ENCODE data around the gene EFCC1.
"Not testable (repeated sequence)": the region's sequence is repeated elsewhere in the genome, so short reads cannot be mapped to it uniquely, and the experiment has no call there.

The EFCC1 gene

DNA sequence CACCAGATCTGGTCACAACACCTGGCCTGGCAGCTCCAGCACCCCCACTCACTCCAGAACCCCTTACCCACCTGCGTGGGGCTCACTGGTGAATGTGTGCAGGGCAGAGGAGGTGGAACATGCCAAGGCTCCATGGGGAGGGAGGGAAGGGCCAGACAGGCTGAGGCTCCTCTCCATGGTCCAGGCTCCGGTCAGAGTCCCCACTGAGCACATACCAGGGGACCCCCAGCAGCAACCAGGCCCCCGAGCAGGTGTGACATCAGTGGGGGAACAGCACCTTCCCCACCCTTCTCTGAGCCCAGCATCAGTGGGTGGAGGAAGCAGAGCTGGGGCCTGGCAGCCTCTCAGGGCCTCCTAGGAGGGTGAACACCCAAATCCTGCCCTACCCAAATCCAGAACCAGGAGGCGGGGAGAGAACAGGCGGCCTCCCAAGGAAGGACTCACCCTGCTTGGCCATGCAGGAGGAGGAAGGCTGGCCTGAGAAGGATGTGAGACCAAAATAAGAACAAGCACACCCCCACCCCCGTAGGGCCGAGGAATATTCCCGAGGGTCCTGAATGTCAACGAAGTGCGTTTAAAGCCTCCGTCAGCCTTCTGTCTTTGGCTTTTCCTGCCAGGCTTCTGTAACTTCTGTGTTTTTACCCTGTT, 58.3 kb downstream of the EFCC1 start:
- DNase-seq, result no peak

- DNase-seq, result no peak
Observed at GRCh38 chr3:129060276-129061022, 59.3 kb downstream of the EFCC1 start, which contains the start of gene GP9. Gene GP9 (plus strand): TSS chr3:129060779. CDS start chr3:129061740, 961 bp downstream.

DNA sequence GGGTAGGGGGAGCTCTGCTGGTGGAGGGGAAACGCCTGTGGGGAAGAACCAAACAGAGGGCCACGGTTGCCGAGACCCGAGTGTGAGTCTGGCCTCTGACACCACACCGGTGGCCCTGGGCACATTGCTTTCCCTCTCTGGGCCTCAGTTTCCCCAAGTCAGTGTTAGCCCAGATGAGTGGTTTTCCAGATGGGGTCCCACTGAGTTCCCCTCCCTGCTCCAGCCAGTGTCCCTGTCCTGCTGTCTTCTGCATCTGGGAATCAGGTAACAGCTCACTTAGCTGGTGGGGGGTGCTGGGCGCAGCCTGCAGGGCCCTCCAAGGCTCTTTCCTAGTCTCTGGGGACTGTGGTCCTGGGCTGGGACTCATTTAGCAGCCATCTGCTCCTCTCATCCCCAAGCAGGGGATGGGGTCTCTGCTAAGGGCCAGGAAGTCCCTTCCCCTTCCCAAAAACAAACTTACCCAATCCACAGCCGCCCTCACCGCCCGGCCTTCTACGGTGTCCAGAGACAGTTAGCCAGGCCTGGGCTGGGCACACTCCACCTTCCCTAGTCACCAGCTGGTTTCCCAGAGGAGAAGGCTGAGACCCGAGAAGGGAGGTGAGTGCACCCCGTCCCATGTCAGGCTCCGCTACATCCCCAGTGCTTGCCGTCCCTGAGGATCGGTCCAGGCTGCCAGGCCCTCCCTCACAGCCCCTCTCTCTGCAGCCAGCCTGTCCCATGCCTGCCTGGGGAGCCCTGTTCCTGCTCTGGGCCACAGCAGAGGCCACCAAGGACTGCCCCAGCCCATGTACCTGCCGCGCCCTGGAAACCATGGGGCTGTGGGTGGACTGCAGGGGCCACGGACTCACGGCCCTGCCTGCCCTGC, 60.2 kb downstream of the EFCC1 start:
- no peak for DNase-seq

- no peak for DNase-seq
Observed at GRCh38 chr3:129061888-129062834, 61.1 kb downstream of the EFCC1 start.

GRCh38 chr3:129063091-129063640, 62.1 kb downstream of the EFCC1 start:
- DNase-seq, result no peak

GRCh38 chr3:129063841-129064482, 62.9 kb downstream of the EFCC1 start:
- no peak for DNase-seq

GRCh38 chr3:129065016-129065719, 64.1 kb downstream of the EFCC1 start:
- DNase-seq, result no peak

- DNase-seq, result no peak
Observed at GRCh38 chr3:129065720-129066073, 64.6 kb downstream of the EFCC1 start.

- DNase-seq, result not testable (repeated sequence)
Observed at GRCh38 chr3:129067719-129068118, 66.6 kb downstream of the EFCC1 start.

GRCh38 chr3:129068291-129068886, 67.3 kb downstream of the EFCC1 start:
- DNase-seq, result no peak

DNA sequence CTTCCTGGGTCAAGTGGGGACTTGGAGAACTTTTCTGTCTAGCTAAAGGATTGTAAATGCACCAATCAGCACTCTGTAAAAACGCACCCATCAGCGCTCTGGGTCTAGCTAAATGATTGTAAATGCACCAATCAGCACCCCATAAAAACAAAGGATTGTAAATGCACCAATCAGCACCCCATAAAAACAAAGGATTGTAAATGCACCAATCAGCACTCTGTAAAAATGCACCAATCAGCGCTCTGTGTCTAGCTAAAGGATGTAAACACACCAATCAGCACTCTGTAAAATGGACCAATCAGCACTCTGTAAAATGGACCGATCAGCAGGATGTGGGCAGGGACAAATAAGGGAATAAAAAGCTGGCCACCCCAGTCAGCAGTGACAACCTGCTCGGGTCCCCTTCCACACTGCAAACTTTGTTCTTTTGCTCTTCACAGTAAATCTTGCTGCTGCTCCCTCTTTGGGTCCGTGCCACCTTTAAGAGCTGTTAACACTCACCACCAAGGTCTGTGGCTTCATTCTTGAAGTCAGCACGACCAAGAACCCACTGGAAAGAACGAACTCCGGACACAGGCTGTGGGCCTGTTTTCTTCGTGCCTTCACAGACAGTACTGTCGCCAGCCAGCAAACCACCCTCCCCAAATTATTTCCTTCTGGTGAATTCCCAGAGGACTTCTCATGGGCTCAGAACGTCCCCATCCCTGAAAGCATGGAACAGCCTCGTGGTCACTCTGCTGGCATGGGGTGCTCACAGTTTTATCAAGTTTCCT, 68.4 kb downstream of the EFCC1 start:
- not testable (repeated sequence) for DNase-seq

DNA sequence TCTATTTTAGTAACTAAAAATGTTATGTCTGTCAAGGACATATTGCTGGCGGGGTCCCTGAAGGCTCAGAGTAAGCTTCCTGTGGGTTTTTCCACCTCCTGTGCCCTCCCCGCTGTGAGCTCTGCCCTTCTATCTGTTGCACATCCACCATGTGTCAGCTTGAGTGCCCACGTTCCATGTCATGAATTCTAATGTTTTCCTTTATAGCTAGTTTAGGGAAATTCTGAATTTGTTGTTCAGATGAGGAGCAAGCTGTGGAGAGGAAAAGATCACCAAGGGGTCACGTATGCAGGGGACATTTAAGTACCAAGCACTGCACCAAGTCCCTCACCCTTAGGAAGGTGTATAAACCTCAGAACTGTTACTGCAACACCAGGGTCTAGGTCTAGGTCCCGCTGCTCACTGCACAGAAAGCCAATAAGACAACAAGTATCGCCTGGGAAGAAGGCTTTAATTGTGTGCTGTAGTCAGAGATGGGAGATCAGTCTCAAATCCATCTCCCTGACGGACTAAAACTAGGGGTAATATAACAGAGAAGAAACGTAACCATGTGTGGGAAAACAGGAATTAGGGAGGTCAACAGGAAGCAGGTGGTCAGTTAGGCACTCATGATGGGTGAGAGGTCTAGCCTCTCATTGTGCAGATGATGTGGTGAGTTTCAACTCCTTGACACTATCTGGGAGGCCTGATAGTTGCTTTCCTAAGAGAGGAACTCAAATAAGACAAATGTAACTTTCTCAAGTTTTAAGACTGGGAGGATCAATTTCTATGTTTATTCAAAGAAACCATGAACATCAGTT, 69.2 kb downstream of the EFCC1 start:
- no peak for DNase-seq

GRCh38 chr3:129077222-129077621, 76.1 kb downstream of the EFCC1 start:
- DNase-seq, result no peak

DNA sequence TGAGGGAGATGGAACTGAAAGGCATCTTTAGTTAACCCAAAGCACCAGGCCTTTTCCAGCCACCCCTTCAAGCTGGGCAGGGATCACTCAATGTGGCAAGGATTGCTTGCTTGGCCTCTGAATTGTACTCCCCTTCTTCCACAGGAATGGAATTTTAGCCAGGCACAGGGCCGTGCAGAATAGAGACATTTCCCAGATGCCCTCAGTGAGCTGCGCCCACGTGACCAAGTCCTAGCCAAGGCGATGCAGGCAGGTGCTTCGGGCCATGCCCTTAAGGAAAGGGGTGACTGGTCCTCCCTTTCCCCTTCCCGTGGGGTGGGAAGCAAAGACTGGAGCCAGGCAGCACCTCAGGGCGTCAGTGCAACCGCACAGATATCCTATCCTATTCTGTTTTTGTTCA, 77.4 kb downstream of the EFCC1 start:
- no peak for DNase-seq

DNA sequence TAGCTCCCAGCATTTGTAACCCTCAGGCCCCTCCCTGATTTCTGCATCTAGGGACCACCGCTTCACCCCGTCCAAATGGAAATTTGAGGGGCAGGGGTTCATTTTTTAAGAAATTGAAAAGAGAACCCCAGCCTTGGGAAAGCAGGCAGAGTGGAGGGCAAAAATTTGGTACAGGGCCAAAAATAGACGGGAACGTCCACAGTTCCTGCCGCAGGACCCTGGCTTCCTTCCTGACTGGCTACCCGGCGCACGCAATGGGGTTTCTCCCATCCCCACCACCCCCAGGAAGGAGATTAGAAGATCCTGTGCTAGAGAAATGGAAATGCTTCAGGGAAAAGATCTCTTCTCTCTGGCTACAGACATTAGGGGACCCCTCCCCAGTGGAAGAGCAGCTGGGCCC, 80.4 kb downstream of the EFCC1 start:
- DNase-seq, result no peak

- DNase-seq, result no peak
Observed at GRCh38 chr3:129082026-129082425, 80.9 kb downstream of the EFCC1 start.

GRCh38 chr3:129084501-129084900, 83.4 kb downstream of the EFCC1 start:
- DNase-seq, result no peak

GRCh38 chr3:129085165-129085715, 84.1 kb downstream of the EFCC1 start:
- DNase-seq, result no peak

All from activated CD4-positive, CD25-positive, alpha-beta regulatory T cell (primary cell).